Retina (tissue), 1 donor: ENCODE results near the gene SMIM32.

Experiments
- DNase-seq: peaks from one replicate; pipeline ENCODE4 v3.0.0-alpha.2; 2016

SMIM32 gene

DNA sequence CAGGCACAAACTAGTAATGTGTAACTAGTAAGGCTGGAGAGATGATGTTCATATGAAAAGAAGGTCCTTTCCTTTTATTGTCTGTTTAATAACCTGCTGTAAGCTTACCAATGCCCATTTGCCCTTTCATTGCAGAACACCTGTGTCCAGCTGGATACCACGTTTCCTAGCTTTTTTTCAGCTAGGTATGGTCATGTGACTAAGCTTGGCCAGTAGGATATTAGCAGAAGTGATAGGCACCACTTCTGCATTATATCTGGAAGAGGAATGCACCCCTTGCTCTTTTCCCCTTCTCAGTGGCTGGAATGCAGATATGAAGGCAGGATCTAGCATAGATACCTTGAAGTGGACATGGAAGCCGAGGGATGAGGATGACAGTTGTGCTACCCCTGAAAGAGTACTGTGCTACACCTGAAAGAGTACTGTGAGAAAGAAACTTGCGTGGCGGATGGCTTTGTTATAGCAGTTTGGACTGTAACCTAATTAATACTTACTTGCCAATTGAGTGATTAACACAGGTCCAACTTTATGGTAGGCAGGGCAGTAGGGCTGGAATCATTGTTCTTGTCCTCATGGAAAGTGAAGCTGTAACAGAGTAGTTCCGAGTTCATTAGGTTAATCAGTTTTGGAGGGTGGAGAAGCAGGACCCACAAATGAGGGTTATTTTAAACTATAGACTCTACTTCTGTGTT, 6.8 kb downstream of the SMIM32 start:
- DNase-seq = no peak

DNA sequence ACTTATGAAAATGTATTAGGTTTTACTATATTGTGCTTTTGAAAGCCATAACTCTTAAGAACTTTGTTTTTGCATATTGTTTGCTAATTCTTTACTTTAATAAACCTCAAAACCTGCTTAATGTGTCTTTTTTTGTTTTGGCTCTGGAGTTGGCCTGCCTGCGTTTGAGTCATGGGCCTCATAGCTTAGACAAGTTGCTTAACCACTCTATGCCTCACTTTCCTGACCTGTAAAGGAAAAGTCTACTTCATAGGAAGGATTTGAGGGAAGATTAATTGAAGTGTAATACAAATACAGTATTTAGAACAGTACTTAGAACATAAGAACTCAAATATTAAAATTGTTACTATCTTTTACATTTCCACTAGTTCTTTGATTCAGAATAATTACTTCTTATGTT, 10.3 kb downstream of the SMIM32 start:
- DNase-seq = no peak

DNA sequence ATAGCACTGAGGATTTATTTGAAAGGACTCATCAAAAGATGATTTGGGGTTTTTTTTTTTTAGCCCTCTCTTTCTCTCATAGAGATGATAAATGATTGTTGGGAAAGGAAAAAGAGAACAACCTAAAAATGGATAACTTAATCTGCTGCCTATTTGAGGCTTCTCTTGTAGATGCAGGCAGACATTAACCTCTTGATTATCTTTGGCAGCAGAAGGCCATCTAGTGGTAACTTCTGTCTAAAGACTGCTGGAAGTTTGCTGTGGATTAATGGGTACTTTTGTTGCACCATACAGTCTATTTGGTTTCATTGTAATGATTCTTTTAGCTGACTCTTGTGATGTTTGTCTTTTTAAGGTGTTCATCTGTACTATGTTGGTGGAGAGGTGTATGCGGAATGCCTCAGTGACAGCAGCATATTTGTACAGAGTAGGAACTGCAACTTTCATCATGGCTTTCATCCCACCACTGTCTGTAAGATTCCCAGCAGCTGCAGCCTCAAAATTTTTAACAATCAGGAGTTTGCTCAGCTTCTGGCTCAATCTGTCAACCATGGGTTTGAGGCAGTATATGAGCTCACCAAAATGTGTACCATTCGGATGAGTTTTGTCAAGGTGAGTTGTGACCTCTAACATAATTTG, 18.8 kb downstream of the SMIM32 start:
- DNase-seq = peak; percentile 30

DNA sequence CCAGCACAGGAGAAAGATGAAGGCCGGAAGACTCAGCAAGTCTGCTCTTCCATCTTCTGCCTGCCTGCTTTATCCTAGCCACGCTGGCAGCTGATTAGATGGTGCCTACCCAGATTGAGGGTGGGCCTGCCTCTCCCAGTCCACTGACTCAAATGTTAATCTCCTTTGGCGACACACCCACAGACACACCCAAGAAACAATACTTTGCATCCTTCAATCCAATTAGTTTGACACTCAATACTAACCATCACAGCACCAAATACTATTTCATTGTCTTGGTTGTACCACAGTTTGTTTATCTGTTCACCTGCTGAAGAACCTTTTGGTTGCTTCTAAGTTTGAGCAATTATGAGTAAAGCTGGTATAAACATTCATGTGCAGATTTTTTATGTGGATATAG, 23.7 kb downstream of the SMIM32 start:
- DNase-seq = no peak

DNA sequence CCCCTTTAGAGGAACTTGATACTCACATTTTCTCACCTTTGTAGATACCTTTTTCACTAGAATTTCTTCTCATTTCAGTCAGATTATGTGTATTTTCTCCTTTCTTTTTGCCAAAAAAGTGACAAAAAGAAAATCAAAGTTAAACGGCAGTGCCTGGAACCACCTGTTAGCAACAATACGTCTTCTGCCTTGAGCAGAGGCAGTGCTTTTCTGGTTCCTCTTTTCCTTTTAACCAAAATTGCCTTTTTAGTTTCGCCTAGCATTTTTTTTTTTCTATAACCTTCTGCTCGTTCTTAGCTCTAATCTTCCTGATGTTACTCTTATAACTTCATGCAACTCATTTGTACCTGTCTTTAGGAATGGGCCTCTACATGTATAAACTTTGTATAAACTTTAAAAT, 26.1 kb downstream of the SMIM32 start:
- DNase-seq = no peak

DNA sequence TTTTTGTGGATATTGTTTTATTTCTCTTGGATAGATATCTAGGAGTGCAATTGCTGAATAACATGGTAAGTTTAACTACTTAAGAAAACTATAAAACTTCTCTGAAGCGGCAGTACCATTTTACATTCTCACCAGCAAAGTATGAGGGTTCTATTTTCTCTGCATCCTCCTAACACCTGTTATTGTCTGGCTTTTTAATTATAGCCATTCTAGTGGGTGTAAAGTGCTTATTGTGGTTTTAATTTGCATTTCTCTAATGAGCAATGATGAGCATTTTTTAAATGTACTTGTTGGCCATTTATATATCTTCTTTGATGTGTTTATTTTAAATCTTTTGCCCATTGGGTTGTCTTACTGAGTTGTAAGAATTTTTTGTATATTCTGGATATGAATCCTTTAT, 28.7 kb downstream of the SMIM32 start:
- DNase-seq = no peak

DNA sequence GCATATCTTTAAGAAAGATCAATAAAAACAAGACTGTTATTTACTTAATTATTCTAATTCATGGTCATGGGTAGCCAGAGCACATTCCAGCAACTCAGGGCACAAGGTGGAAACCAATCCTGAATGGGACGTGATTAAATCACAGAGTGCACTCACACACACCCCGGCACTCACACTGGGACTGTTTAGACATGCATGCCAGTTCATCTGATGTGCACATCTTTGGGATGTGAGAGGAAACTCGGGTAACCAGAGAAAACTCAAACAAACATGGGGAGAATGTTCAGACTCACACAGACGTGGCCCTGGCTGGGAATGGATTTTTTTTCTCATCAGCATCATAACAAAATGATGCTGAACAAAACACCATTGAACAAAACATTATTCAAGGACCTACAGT, 31.0 kb downstream of the SMIM32 start:
- no peak for DNase-seq

DNA sequence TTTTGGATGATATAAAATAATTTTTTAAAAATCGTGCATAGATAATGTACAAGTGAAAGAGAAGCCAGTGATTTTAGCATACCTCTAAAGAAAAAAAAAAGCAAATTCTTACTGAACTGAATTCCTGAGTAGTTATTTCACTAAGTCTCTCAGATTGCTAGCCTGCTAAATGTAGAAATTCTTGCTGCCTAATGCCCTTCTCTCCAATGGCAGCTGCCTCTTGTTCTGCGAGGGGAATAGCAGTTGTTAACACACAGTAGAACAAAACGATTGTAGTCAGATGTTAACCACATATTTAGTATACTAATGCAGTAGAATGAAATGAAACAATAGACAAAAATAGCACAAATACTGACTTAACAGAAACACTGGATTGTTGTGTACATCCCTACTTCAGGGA, 33.5 kb downstream of the SMIM32 start:
- no peak for DNase-seq

DNA sequence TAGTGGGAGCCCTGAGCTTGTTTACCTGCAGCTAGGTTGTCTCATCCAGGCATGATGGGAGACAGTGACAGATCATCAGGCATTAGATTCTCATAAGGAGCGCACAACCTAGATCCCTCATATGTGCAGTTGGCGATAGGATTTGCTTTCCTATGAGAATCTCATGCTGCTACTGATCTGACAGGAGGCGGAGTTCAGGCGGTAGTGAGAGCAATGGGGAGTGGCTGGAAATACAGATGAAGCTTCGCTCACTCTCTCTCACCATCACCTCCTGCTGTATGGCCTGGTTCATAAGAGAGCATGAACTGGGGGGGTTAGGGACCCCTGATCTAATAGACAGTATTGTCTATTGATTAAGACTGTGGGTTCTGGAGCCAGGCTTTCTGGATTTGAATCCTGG, 35.4 kb downstream of the SMIM32 start:
- DNase-seq = no peak

DNA sequence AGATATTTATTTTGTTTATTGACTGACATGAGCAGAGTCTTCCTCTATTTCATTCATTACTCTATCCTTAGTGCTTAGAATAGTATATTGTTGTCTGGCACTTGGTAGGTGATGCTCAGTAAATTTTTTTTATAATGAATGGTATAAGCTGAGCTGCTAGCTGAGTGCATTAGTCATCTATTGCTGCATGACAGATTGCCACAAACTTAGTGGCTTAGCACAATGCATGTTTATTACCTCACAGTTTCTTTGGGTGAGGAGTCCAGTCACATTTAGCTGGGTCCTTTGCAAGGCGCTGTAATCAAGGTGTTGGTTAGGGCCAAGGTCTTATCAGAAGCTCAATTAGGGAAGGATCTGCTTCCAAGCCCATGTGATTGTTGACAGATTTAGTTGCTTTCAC, 37.2 kb downstream of the SMIM32 start:
- DNase-seq = no peak

DNA sequence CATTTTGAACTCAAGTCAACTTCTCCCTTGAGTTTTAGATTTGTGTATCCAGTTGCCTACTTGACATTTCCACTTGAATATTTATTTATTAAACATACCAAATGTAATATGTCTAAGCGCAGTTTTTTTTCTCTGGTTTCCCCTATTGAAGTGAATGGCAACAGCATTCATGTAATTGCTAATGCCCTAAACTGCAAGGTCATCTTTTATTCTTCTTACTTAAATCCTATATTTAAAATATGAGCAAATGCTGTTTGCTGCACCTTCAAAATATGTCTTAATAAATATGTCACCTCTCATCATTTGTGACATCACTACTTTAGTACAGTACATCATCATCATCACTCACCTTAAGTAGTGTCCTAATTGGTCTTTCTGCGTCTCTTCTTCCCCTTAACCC, 37.9 kb downstream of the SMIM32 start:
- DNase-seq = no peak

DNA sequence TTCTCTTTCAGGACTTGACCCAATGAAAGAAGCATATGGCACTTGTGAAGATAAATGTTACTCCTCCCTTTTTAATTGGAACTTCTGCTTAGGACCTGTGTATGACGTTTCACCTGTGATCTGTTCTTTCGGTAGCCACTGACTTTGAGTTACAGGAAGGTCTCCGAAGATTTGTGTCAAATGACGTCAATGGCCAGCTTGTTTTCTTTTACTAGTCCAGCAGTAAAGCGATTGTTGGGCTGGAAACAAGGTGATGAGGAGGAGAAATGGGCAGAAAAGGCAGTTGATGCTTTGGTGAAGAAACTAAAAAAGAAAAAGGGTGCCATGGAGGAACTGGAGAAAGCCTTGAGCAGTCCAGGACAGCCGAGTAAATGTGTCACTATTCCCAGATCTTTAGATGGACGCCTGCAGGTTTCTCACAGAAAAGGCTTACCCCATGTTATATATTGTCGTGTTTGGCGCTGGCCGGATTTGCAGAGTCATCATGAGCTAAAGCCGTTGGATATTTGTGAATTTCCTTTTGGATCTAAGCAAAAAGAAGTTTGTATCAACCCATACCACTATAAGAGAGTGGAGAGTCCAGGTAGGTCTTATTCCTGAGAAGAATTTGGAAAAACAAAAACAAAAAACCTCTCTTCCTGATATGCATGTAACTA, 39.3 kb downstream of the SMIM32 start:
- DNase-seq = no peak

DNA sequence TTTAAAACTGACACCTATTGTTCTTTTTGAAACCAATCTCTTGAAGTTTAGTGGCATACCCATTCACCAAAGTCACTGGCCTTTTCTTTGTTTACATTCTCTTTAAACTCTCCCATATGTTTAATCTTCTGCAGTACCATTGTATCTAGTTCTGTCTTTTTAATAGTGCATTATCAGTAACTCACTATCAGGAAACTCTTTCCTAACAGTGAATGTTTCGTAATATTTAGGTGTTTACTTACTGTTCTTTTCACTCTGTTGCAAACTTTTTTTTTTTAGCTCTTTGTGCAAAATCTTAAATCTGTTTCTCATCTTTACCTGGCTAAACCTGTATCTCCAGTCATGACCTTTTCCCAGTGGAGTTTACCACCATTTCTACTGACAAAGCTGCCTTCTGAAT, 43.1 kb downstream of the SMIM32 start:
- no peak for DNase-seq

DNA sequence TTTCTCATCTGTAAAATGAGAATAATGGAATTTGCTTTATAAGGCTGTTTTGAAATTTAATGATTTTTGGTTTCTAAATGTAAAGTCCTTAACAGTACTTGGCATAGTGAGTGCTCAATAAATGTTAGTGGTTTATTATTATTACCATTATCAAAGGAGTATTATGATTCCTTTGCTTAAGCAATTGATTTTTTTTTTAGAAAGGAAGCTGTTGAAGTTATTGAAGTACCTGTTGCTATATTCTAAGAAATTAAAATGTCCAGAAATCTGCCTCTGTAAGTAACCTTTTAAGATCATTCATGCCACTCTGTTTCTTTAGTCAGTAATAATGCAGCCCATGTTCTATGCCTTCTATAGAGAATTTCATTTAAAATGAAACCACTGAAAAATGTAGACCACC, 45.3 kb downstream of the SMIM32 start:
- no peak for DNase-seq

DNA sequence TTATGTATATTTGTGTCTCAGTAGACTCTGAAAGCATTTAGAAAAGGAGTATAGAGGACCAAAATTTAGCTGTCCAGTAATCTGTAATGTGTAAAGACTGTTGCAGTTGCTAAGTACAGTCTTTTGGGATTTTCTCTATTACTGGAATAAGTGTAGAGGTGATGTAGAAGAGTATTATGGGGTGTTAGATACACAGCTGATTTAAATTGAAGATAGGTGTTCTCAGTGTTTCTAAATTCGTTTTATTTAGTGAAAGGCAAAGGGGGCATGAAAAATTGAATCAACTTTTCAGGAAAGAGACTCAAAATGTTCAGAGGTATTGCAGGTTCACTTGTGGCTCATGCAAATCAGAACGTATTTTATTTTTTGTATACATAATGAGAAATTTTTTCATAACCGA, 46.8 kb downstream of the SMIM32 start:
- DNase-seq = no peak

DNA sequence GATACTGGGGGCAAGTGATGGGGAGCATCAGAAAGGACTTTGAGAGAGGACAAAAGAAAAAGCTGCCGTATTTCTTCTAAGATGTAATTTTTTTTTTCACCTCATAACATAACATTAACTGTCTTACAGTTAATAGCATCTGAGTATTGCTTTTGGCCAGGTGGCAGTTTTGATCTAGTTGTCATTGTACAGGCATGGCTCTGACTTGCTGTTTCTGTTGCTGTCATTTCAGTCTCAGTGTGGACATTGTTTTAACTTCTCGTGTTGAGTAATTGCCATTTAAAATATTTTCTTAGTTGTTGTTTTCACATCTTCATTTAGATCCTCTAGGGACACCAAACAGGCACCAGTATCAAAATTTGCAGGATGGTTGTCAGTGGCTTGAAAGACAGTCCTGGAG, 47.9 kb downstream of the SMIM32 start:
- DNase-seq = no peak

DNA sequence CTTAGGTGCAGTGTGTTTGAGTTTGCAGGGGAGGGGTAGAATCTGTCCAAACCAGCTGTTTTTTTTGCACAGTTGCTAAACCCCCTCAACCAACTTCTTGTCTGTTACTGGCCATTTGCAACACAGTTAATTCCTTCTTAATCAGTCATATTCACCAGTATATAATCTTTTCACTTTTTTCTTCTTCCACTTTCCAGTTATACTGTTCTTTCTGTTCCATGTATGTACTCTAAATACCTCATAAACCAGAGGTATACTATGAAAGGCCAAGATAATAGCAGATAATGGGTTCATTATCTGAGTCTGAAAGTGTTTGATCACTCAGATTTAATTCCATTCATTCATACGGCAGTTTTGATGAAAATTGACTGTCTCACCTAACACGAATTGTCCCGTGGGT, 49.2 kb downstream of the SMIM32 start:
- DNase-seq = no peak

DNA sequence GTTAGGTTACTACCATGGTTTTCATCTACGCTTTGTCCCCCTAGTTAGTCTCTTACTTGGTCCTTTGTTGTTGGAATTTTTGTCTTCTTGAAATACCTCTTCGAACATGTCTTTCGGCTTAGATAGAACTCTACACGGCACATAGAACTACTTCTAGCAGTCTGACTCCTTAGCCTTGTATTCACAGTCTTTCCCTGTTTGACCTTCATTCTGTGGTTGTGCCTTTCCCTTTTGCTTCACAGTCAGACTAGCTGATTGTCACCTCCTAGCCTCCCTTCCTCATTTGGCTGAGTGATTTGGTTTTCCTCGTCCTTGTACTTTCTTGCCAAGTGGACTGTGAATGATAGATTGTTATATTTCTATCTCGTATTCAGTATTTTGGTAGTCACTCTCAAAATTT, 49.6 kb downstream of the SMIM32 start:
- no peak for DNase-seq

DNA sequence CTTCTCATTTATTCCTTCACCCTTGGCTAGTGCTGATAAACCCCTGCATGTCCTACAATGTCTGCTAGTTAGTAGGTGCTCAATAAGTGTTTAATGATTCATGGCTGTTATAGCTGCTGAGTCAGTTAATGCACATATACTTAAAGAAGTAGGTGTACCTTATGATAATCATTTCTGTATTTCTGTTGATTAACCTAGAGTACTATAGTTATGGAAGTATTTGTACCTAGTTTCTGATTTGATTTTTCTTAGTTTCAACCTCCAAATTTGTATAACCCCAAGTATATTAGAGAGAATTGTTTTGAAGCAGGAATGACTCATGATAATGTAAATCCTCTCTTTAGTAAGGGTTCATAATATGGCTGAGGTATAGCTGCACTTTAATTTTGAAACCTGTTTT, 51.4 kb downstream of the SMIM32 start:
- no peak for DNase-seq
